Measurements from ENCODE around the gene ZNF428. TPM values are rescaled to one million over a fixed set of nuclear protein-coding genes. Genes with fewer than 3 reads are reported as not detected.

Gene ZNF428
- total and polyA plus RNA-seq, 2 experiments from 2014 or later, result 40.2 to 74.9 TPM

- peaks cover 20% of the 10 kb centered on the region for H3K79me2 ChIP-seq
- no peaks in the 10 kb centered on the region for H3K9me3 ChIP-seq (ENCODE audit: low read depth)
- DNase-seq (ENCODE audit: low spot score), result no peak
- no peak for TF ChIP-seq EZH2phosphoT487 (IDR thresholded peaks at IDR 0.05; ENCODE audit: low read depth, severe bottlenecking, unreplicated experiment)
- TF ChIP-seq EZH2 (IDR thresholded peaks at IDR 0.05; ENCODE audit: borderline replicate concordance), result no peak
- TF ChIP-seq, protein P1, sequence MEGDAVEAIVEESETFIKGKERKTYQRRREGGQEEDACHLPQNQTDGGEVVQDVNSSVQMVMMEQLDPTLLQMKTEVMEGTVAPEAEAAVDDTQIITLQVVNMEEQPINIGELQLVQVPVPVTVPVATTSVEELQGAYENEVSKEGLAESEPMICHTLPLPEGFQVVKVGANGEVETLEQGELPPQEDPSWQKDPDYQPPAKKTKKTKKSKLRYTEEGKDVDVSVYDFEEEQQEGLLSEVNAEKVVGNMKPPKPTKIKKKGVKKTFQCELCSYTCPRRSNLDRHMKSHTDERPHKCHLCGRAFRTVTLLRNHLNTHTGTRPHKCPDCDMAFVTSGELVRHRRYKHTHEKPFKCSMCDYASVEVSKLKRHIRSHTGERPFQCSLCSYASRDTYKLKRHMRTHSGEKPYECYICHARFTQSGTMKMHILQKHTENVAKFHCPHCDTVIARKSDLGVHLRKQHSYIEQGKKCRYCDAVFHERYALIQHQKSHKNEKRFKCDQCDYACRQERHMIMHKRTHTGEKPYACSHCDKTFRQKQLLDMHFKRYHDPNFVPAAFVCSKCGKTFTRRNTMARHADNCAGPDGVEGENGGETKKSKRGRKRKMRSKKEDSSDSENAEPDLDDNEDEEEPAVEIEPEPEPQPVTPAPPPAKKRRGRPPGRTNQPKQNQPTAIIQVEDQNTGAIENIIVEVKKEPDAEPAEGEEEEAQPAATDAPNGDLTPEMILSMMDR (IDR thresholded peaks at IDR 0.05; ENCODE audit: poor library complexity), result no peak
- WGBS (ENCODE audit: low lambda C conversion rate, missing lambda C conversion rate), result 78% methylated on average over 3 of the region's 3 CpGs
- no peaks in the 10 kb centered on the region for H3K27me3 ChIP-seq
- H4K20me1 ChIP-seq (ENCODE audit: insufficient read depth, poor library complexity, severe bottlenecking), result no peaks in the 10 kb centered on the region
- no peak overlapping the region for H3K27ac ChIP-seq
- H3K36me3 ChIP-seq (replicated peaks; ENCODE audit: insufficient read depth, low read depth), result no peaks in the 10 kb centered on the region
- H3K4me3 ChIP-seq, result no peak overlapping the region
- H3K9me2 ChIP-seq (replicated peaks; ENCODE audit: insufficient read depth), result no peaks in the 10 kb centered on the region
- no peak overlapping the region for H3K4me2 ChIP-seq
- no peaks in the 10 kb centered on the region for H3K4me1 ChIP-seq (ENCODE audit: insufficient read depth)
- H2AFZ ChIP-seq, result no peak overlapping the region
Measured at GRCh38 chr19:43610493-43610892, 8.9 kb downstream of the ZNF428 start.

- H3K27me3 ChIP-seq, result no peaks in the 10 kb centered on the region
- H3K4me3 ChIP-seq, result no peak overlapping the region
- TF ChIP-seq, protein P1 (IDR thresholded peaks at IDR 0.05; ENCODE audit: poor library complexity), result no peak
- TF ChIP-seq EZH2phosphoT487 (IDR thresholded peaks at IDR 0.05; ENCODE audit: low read depth, severe bottlenecking, unreplicated experiment) (no peak), EZH2 (IDR thresholded peaks at IDR 0.05; ENCODE audit: borderline replicate concordance) (no peak)
- H3K9me3 ChIP-seq (ENCODE audit: low read depth), result no peaks in the 10 kb centered on the region
- no peak for DNase-seq (ENCODE audit: low spot score)
- no peak overlapping the region for H3K27ac ChIP-seq
- 91% methylated on average over 7 of the region's 7 CpGs for WGBS (ENCODE audit: low lambda C conversion rate, missing lambda C conversion rate)
- H3K9me2 ChIP-seq (replicated peaks; ENCODE audit: insufficient read depth), result no peaks in the 10 kb centered on the region
- no peaks in the 10 kb centered on the region for H4K20me1 ChIP-seq (ENCODE audit: insufficient read depth, poor library complexity, severe bottlenecking)
- no peak overlapping the region for H2AFZ ChIP-seq
- no peaks in the 10 kb centered on the region for H3K4me1 ChIP-seq (ENCODE audit: insufficient read depth)
- peaks cover 14% of the 10 kb centered on the region for H3K79me2 ChIP-seq
- no peaks in the 10 kb centered on the region for H3K36me3 ChIP-seq (replicated peaks; ENCODE audit: insufficient read depth, low read depth)
- H3K4me2 ChIP-seq, result no peak overlapping the region
Measured at GRCh38 chr19:43609872-43610271, 9.6 kb downstream of the ZNF428 start.

- no peaks in the 10 kb centered on the region for H3K36me3 ChIP-seq (replicated peaks; ENCODE audit: insufficient read depth, low read depth)
- H4K20me1 ChIP-seq (ENCODE audit: insufficient read depth, poor library complexity, severe bottlenecking), result no peaks in the 10 kb centered on the region
- H3K9me3 ChIP-seq (ENCODE audit: low read depth), result no peaks in the 10 kb centered on the region
- H3K4me2 ChIP-seq, result no peak overlapping the region
- no peak overlapping the region for H3K4me3 ChIP-seq
- TF ChIP-seq EZH2 (IDR thresholded peaks at IDR 0.05; ENCODE audit: borderline replicate concordance) (no peak), EZH2phosphoT487 (IDR thresholded peaks at IDR 0.05; ENCODE audit: low read depth, severe bottlenecking, unreplicated experiment) (no peak)
- TF ChIP-seq, protein P1 (IDR thresholded peaks at IDR 0.05; ENCODE audit: poor library complexity), result no peak
- no peak for DNase-seq (ENCODE audit: low spot score)
- no peaks in the 10 kb centered on the region for H3K4me1 ChIP-seq (ENCODE audit: insufficient read depth)
- WGBS (ENCODE audit: low lambda C conversion rate, missing lambda C conversion rate), result 95% methylated on average over 21 of the region's 28 CpGs
- no peak overlapping the region for H2AFZ ChIP-seq
- no peaks in the 10 kb centered on the region for H3K27me3 ChIP-seq
- H3K27ac ChIP-seq, result no peak overlapping the region
- peaks cover 8% of the 10 kb centered on the region for H3K79me2 ChIP-seq
- no peaks in the 10 kb centered on the region for H3K9me2 ChIP-seq (replicated peaks; ENCODE audit: insufficient read depth)
Measured at GRCh38 chr19:43607238-43608205, 11.9 kb downstream of the ZNF428 start.
